H1 (cell line): ENCODE results near the gene HTR3A. TPM values are rescaled to one million over a fixed set of nuclear protein-coding genes. Genes with fewer than 3 reads are reported as not detected.
A peak's percentile ranks its signal among the peaks of the same experiment; 100 is the strongest.

ENCODE experiments used
- ATF2 ChIP-seq: IDR thresholded peaks from 2 replicates; pipeline ENCODE4 v1.6.1; 2012; ENCODE audit warnings: low read length, inconsistent platforms
- CHD1 ChIP-seq: IDR thresholded peaks from 2 replicates; pipeline ENCODE4 v1.6.1; 2012; ENCODE audit warnings: low read depth, low read length, improper control_type of control experiment
- CHD7 ChIP-seq: fragments of 300-600 bp; sonication (generic); IDR thresholded peaks from 2 replicates; pipeline ENCODE4 v1.7.1; 2012; ENCODE audit warnings: low read length, moderate library complexity, mild to moderate bottlenecking, inconsistent platforms; ENCODE audit not compliant: insufficient replicate concordance
- KDM5A ChIP-seq: fragments of 200-600 bp; IDR thresholded peaks from 2 replicates; pipeline ENCODE4 v1.7.1; 2012; ENCODE audit warnings: mild to moderate bottlenecking, low read length, inconsistent platforms, mixed read lengths
- RAD21 ChIP-seq, 2 experiments: IDR thresholded peaks in 1 of 2; conservative IDR thresholded peaks in 1 of 2; 2 replicates each; pipeline ENCODE4 v1.6.1; 2011; ENCODE audit warnings: low read depth in 2 of 2, low read length in 2 of 2, improper control_type of control experiment in 1 of 2, inconsistent platforms in 1 of 2, mild to moderate bottlenecking in 1 of 2, moderate library complexity in 1 of 2
- RNF2 ChIP-seq: fragments of 200-900, 300-1000 bp; sonication (generic); IDR thresholded peaks from 2 replicates; pipeline ENCODE4 v1.7.1; 2016; ENCODE audit warnings: borderline replicate concordance, low read depth, mild to moderate bottlenecking, antibody characterized with exemption, low read length; ENCODE audit not compliant: poor library complexity, severe bottlenecking; ENCODE audit errors: missing control alignments
- SAP30 ChIP-seq: fragments of 300-600 bp; sonication (generic); IDR thresholded peaks from 2 replicates; pipeline ENCODE4 v1.7.1; 2012; ENCODE audit warnings: low read length, moderate library complexity, mild to moderate bottlenecking, inconsistent platforms; ENCODE audit not compliant: insufficient read depth, insufficient replicate concordance
- SP2 ChIP-seq: IDR thresholded peaks from 2 replicates; pipeline ENCODE4 v1.6.1; 2012; ENCODE audit warnings: mild to moderate bottlenecking, low read length, inconsistent platforms
- TAF1 ChIP-seq: IDR thresholded peaks from 2 replicates; pipeline ENCODE4 v1.6.1; 2011; ENCODE audit warnings: mild to moderate bottlenecking, low read depth, low read length
- polyA plus RNA-seq, 7 experiments: library from polyadenylated mRNA; depleted of rRNA in 3 of 7; stranded (reverse) in 5 of 7; unstranded in 2 of 7; fragments of >200 nt in 5 of 7; fragments of 200-250 nt in 2 of 7; gene quantifications; 1 replicate in 5 of 7; 2 replicates in 1 of 7; 4 replicates in 1 of 7; pipeline versions ENCODE4 v1.2.1 to v1.2.3, GENCODE V29; 2011 to 2013; ENCODE audit warnings: missing spikeins in 2 of 7, mixed read lengths in 2 of 7
- total RNA-seq: library from RNA; stranded (reverse); fragmentation: NEBNext Ultra II Directional; extraction: Animal tissue kit (Norgen Biotek cat#: 25700); gene quantifications from 2 replicates; pipeline ENCODE4 v1.2.1, GENCODE V29; 2021

Gene HTR3A
- total and polyA plus RNA-seq, 2 of the 8 experiments (the other 6 are each of a cell fraction or from before 2014, with no cell fraction given): 7.5 to 8.9 TPM

GRCh38 chr11:113932788-113933187 lies 42.1 kb upstream of the HTR3A start (continued):
- no peak for TF ChIP-seq CHD7
- TF ChIP-seq SAP30: no peak
- TF ChIP-seq RNF2: no peak
- no peak for TF ChIP-seq CHD1
- TF ChIP-seq KDM5A: no peak
- no peak for TF ChIP-seq SP2
- 0 out of 4 replicates have a peak, but pooled peaks of 1 of the 2 experiments have one; percentile 8 for TF ChIP-seq RAD21 (IDR thresholded peaks at IDR 0.05 in 1 of 2, conservative IDR thresholded peaks at IDR 0.05 in 1 of 2; ENCODE audit: low read depth in 2 of 2, low read length in 2 of 2)
- TF ChIP-seq TAF1: no peak
- TF ChIP-seq ATF2: no peak
